Small intestine (tissue), 7 donors: Measurements from ENCODE around the gene TLE4. TPM values are rescaled to one million over a fixed set of nuclear protein-coding genes. Genes with fewer than 3 reads are reported as not detected.

Source experiments
- DNase-seq, 2 donors: peaks; one replicate each; pipeline versions ENCODE4 v3.0.0 to v3.0.0-alpha.2; 2013
- FAIRE-seq: peaks from 2 replicates; lab custom pipeline; 2012; peaks lifted over from hg19 to GRCh38; lab: Jason Lieb, UNC
- H3K27ac ChIP-seq, 3 donors: one replicate each; pipeline ENCODE4 v1.5.1; 2013; ENCODE audit warnings: low read length in 2 of 3, mild to moderate bottlenecking in 2 of 3, control low read depth in 1 of 3, inconsistent platforms in 1 of 3, low read depth in 1 of 3, moderate library complexity in 1 of 3
- H3K27me3 ChIP-seq, 3 donors: one replicate each; pipeline ENCODE4 v1.6.1; 2013; ENCODE audit warnings: low read length in 3 of 3, inconsistent platforms in 1 of 3; ENCODE audit not compliant: control insufficient read depth in 3 of 3, insufficient read depth in 3 of 3
- H3K36me3 ChIP-seq, 3 donors: one replicate each; pipeline ENCODE4 v1.6.1; 2013; ENCODE audit warnings: low read length in 3 of 3, inconsistent platforms in 1 of 3, low read depth in 1 of 3, mild to moderate bottlenecking in 1 of 3, moderate library complexity in 1 of 3; ENCODE audit not compliant: control insufficient read depth in 3 of 3, insufficient read depth in 2 of 3
- H3K4me1 ChIP-seq, 3 donors: one replicate each; pipeline ENCODE4 v1.6.1; 2013; ENCODE audit warnings: low read length in 2 of 3, inconsistent platforms in 1 of 3, low read depth in 1 of 3, mild to moderate bottlenecking in 1 of 3, moderate library complexity in 1 of 3; ENCODE audit not compliant: control insufficient read depth in 3 of 3, insufficient read depth in 2 of 3
- H3K4me3 ChIP-seq, 3 donors: one replicate each; pipeline ENCODE4 v1.5.1; 2013; ENCODE audit warnings: low read length in 3 of 3, control low read depth in 1 of 3, inconsistent platforms in 1 of 3, low read depth in 1 of 3, mild to moderate bottlenecking in 1 of 3, moderate library complexity in 1 of 3
- H3K9me3 ChIP-seq, 2 donors: one replicate each; pipeline ENCODE4 v1.6.1; 2013; ENCODE audit warnings: low read depth in 1 of 2, low read length in 1 of 2; ENCODE audit not compliant: control insufficient read depth in 2 of 2, insufficient read depth in 1 of 2
- WGBS, 3 donors: extraction: QIAGEN DNeasy Blood & Tissue Kit; methylation state at CpG; one replicate each; pipeline ENCODE4 v1.1.7; 2013; 5-methylcytosine and 5-hydroxymethylcytosine counted together
- polyA plus RNA-seq, 4 donors: library from polyadenylated mRNA; stranded (reverse) in 3 of 4; unstranded in 1 of 4; fragments of 200-250 nt in 3 of 4; fragments of 120-200 nt in 1 of 4; gene quantifications; one replicate each; pipeline versions ENCODE4 v1.2.1 to v1.2.3, GENCODE V29; 2013
- donor health status: healthy with polysubstance abuse.
- donor health status: control.
- donor health status: control.
- donor health status: Bipolar disorder and iron deficiency.
- donor health status: healthy.

TLE4 gene
- polyA plus RNA-seq, 4 donors: 4.0 to 37.2 (median 8.2) TPM

DNA sequence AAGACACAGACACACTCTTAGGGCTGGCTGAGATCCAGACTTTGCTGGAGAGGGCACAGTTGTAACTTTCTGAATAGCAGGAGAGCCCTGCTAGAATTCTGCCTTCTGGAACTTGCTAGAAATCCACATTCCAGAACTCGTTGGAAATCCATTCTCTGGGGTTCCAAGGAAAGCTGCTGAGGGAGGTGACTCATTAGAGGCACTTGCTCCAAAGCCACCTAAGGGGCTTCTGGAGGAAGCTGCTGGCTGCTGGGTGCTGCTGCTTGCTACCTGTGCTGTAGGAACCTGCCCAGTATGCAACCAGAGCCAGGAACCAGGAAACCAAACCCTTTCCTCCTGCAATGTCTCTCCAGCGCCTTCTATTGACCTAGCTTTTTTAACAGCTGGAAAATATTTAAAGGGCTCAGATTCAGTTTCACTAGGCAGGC is 4.1 kb upstream of the TLE4 start:
- FAIRE-seq (no peak), DNase-seq (peak in 1 of 2 donors; percentile 39)
- H3K4me1 ChIP-seq: peaks cover 0 to 8% (median 0%) of the 10 kb centered on the region in 3 donors

DNA sequence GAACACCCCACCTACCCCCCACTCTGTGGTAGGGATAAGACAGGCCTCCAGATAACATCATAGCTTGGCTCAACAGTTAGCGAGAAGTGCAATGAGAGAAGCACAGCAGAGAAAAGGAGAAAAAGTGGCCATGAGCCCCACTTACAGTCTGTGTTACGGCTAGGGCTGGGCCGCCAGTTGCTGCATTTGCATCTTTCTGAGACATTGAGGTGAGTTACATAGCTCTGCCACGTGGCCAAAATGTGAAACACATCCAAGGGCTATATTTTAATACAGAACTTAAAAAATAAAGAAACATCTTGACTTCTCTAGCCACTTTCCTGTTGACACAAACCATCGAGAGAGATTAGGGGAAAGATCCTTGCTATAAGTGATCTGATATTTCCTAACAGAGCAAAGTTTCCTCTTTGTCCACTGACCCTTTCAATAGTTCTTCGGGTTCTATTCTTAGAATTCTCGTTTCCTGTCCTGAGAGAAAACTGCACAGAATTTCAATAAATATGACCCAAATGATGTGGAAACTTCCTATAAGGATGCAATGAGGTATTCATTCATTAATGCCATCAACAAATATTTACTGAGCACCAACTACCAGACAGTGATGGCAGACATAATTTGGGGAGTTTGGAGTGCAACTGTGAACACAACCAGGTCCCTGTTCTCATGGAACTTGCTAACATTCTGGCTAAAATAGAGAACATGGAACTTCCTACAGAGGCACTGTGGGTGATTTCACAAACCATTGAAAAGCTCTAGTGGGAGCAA is 3.2 kb upstream of the TLE4 start:
- peak overlapping the region in 1 of 3 donors; percentile 55 for H3K27ac ChIP-seq
- no peak for DNase-seq
- no peak overlapping the region for H3K4me3 ChIP-seq
- no peaks in the 10 kb centered on the region for H3K36me3 ChIP-seq
- no peak for FAIRE-seq
- peaks cover 0 to 8% (median 0%) of the 10 kb centered on the region in 3 donors for H3K4me1 ChIP-seq
- peaks cover 0 to 11% (median 0%) of the 10 kb centered on the region in 3 donors for H3K27me3 ChIP-seq
- whole genome bisulfite sequencing, 3 donors: 74 to 80% (median 76%) methylated on average over 7 of the region's 7 CpGs
- peaks cover 0 to 3% of the 10 kb centered on the region in 2 donors for H3K9me3 ChIP-seq

More for the DNA sequence above, 4.1 kb upstream of the TLE4 start:
- Histone ChIP-seq H3K4me3 (no peak overlapping the region), H3K36me3 (no peaks in the 10 kb centered on the region), H3K9me3 (peaks cover 0 to 3% of the 10 kb centered on the region in 2 donors), H3K27ac (no peak overlapping the region), H3K27me3 (peaks cover 0 to 11% (median 0%) of the 10 kb centered on the region in 3 donors)
- 13 to 70% (median 49%) methylated on average over 2 of the region's 2 CpGs for WGBS, 3 donors

DNA sequence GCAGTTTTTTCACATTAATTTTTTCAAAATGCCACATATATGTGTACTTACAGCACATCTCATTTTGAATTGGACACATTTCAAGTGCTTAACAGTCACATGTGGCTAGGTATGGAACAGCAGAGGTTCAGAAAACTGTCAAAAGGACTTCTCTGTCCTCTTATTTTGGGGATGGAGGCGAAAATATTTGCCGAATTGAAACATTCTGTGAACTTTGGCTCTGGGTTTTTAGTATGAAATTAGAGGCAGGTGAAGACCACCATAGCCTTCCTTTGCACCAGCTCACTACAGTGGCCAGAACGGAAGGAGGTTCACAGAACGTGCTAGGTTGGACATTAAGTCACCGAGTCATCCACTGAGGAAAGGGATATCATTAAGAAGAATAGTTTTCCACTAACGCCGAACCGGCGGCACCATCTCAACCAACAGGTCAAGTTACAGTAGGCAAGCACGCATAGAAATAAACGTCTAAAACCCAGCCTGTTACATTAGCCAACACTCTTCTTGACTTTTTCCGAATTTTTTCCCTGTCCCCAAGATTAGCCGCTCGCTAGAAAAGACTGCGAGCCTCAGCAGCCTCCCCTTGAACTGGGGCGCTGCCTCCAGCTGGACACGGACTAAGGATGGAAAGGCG is 1.8 kb upstream of the TLE4 start:
- peak overlapping the region in 2 of 3 donors; percentile 61 to 69 for H3K4me3 ChIP-seq
- peaks cover 0 to 3% of the 10 kb centered on the region in 2 donors for H3K9me3 ChIP-seq
- H3K36me3 ChIP-seq: no peaks in the 10 kb centered on the region
- H3K27ac ChIP-seq: peak overlapping the region in 1 of 3 donors; percentile 66
- DNase-seq (no peak), FAIRE-seq (no peak)
- WGBS, 3 donors: 11 to 29% (median 21%) methylated on average over 18 of the region's 18 CpGs
- peaks cover 0 to 8% (median 5%) of the 10 kb centered on the region in 3 donors for H3K4me1 ChIP-seq
- H3K27me3 ChIP-seq: peaks cover 0 to 11% (median 0%) of the 10 kb centered on the region in 3 donors

DNA sequence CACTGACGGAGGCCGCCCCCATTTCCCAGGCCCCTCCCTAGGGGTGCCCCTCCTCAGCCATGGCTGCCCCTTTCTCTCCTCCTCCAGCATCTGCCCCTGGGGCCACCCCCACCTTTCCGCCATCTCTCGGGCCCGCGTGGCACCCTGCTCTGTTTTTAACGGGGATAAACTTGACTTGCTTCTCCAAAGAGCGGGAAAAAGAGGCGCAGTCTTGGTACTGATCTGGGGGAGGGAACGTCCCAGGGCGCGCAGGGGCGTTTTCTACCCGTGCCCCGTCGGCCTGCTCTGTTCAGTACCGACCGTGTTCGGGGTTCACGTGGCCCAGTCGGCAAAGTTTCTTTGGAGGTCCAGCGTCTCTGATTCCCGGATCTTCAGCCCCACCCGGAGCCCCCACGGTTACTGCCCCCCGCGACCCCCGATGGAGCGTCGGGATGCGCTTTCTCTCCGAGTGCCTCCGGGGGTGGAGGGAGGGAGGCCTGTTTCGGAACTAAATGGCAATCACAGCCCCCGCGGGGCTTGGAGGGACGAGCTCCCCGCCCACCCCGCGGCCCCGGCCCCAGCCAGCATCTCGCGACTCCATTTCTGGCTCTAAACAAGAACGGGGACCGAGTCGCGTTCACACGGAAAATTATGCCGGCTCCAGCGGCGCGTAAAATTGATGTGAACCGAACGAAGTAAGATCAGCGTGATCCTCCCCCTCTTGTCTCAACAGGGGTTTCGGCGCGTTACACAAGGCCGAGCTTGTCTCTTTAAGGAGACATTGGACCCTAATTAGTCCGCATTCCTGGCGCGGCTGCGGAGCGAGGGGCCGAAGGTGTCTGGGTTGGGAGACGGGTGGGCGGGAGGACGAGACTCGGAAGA is 1.1 kb upstream of the TLE4 start:
- DNase-seq (peak; percentile 15 to 57), FAIRE-seq (no peak)
- H3K4me1 ChIP-seq: peaks cover 0 to 8% (median 5%) of the 10 kb centered on the region in 3 donors
- H3K27me3 ChIP-seq: peaks cover 0 to 11% (median 0%) of the 10 kb centered on the region in 3 donors
- 0 to 1% (median 1%) methylated on average over 69 of the region's 69 CpGs for WGBS, 3 donors
- H3K36me3 ChIP-seq: no peaks in the 10 kb centered on the region
- H3K4me3 ChIP-seq: peak overlapping the region; percentile 43 to 69 (median 61)
- peak overlapping the region in 2 of 3 donors; percentile 82 to 90 for H3K27ac ChIP-seq
- H3K9me3 ChIP-seq: peaks cover 0 to 3% of the 10 kb centered on the region in 2 donors

DNA sequence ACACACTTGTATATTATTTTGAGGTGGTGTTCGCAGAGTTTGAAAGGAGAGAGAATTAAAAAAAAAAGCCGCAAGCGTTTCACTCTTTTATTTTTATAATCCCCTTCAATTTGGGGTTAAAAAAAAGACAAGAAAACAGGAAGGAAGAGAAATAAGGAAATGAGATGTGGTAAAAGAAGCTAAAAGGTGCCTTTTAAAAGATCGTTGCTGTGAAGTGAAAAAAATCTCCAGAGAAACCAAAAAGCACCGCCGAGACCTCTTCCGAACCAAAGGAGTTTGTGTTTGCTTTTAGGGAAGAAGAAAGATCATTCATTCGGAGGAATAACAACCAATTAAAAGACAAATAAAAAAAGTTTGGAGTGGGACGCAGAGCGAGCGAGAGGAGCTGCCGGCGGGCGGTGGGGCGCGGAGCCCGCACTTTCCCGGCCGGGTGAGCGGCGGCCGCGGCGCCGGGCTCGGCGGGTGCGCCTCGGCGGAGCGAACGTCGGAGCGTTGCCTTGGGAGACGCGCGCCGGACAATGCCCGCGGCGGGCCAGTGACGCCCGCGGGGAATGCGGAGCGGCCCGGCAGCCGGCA is 355 bp downstream of the TLE4 start:
- H3K9me3 ChIP-seq: peaks cover 0 to 3% of the 10 kb centered on the region in 2 donors
- H3K27me3 ChIP-seq: peaks cover 0 to 11% (median 0%) of the 10 kb centered on the region in 3 donors
- FAIRE-seq (no peak), DNase-seq (no peak)
- no peaks in the 10 kb centered on the region for H3K36me3 ChIP-seq
- H3K4me1 ChIP-seq: peaks cover 0 to 8% (median 7%) of the 10 kb centered on the region in 3 donors
- H3K27ac ChIP-seq: peak overlapping the region; percentile 85 to 98 (median 98)
- WGBS, 3 donors: 0% methylated on average over 41 to 48 of the region's 48 CpGs
- H3K4me3 ChIP-seq: peak overlapping the region; percentile 66 to 99 (median 96)

DNA sequence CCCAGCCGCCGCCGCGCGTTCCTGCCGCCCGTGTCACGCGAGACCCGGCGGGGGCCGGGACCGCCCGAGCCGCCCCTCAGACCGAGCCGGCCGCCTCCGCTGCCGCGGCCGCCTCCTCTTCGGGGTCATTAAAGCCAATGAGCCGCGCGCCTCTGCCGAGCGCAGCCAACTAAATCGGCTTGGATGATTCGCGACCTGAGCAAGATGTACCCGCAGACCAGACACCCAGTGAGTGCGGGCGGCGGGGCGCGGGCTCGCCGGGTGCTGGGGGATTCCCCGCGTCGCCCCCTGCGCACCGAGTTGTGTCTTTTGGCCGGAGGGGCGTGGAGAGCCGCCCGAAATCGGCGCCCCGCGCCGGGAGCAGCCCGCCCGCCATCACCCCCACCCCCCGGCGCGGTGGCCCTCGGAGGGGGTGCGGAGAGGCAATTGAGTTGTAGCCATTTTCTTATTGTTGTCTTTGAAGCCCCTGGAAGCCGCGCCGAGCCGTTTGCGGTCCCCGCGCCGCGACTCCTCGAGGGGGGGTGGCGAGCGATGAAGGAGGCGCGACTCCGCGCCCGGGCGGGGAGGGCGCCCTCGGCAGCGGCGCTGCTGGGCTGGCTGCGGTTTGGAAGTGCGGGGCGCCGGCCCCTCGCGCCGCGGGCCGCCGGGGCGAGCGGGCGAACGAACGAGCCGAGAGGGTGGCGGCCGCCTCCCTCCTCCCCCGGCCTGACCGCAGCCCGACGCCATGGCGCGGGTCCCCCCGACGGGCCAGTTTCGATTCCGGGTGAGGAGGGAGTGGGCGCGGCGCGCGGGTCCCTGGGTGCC is 1.0 kb downstream of the TLE4 start:
- FAIRE-seq (no peak), DNase-seq (peak; percentile 33 to 78)
- H3K9me3 ChIP-seq: peaks cover 0 to under 1% of the 10 kb centered on the region in 2 donors

DNA sequence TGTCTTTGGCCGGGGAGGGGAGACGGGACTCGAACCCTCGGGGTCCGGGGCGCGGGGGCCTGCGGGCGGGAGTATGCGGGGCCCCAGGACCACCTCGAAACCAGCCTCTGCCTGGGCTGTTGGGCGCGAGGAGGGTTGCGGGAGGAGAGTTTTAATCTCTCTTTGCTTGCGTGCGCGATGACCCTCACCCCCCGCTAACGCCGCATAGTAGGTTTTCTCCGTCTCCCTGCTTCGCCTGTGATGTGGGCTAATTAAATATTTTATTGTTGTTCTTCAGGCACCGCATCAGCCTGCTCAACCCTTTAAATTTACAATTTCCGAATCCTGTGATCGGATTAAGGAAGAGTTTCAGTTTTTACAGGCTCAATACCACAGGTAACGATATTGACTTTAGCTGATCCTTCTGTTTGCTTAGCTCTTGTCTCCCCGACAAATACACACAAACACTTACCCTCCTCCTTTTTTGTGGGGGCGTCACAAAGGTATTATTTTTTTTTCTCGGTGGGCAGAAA is 1.7 kb downstream of the TLE4 start:
- Histone ChIP-seq H3K27ac (peak overlapping the region; percentile 85 to 98 (median 98)), H3K36me3 (no peaks in the 10 kb centered on the region), H3K4me3 (peak overlapping the region; percentile 66 to 99 (median 96)), H3K27me3 (peaks cover 0 to 8% (median 0%) of the 10 kb centered on the region in 3 donors), H3K4me1 (peaks cover 0 to 8% (median 7%) of the 10 kb centered on the region in 3 donors), H3K9me3 (no peaks in the 10 kb centered on the region)
- peak; percentile 23 to 73 for DNase-seq
- FAIRE-seq: no peak
- WGBS, 3 donors: 2 to 4% (median 3%) methylated on average over 23 to 29 of the region's 29 CpGs

More for the DNA sequence above, 1.0 kb downstream of the TLE4 start:
- Histone ChIP-seq H3K4me1 (peaks cover 0 to 8% (median 7%) of the 10 kb centered on the region in 3 donors), H3K27ac (peak overlapping the region; percentile 85 to 98 (median 98)), H3K4me3 (peak overlapping the region; percentile 66 to 99 (median 96)), H3K27me3 (peaks cover 0 to 8% (median 0%) of the 10 kb centered on the region in 3 donors), H3K36me3 (no peaks in the 10 kb centered on the region)
- 0% methylated on average over 70 to 115 of the region's 115 CpGs for WGBS, 3 donors
